Panc1 (cell line): ENCODE data around the gene STARD8.

Experiments used
- CTCF ChIP-seq: fragments of 450-650 bp; IDR thresholded peaks from 2 replicates; pipeline ENCODE4 v1.5.1; 2017; ENCODE audit warnings: mild to moderate bottlenecking
- POLR2AphosphoS5 ChIP-seq: IDR thresholded peaks from 2 replicates; pipeline ENCODE4 v1.6.1; 2012; ENCODE audit warnings: mild to moderate bottlenecking, low read depth, low read length, moderate library complexity
- REST ChIP-seq, 2 experiments: IDR thresholded peaks; 2 replicates each; pipeline ENCODE4 v1.6.1; 2011 to 2012; ENCODE audit warnings: low read depth in 2 of 2, control low read depth in 1 of 2, low read length in 1 of 2, mild to moderate bottlenecking in 1 of 2, moderate library complexity in 1 of 2; ENCODE audit not compliant: insufficient read depth in 1 of 2
- TCF7L2 ChIP-seq: IDR thresholded peaks from 2 replicates; pipeline ENCODE4 v1.6.1; 2011; ENCODE audit warnings: mild to moderate bottlenecking, low read depth, low read length, inconsistent platforms

GRCh38 chrX:68750316-68750715 is 102.8 kb downstream of the STARD8 start:
- TF ChIP-seq CTCF (no peak), POLR2AphosphoS5 (no peak), REST (IDR thresholded peaks at IDR 0.05; ENCODE audit: insufficient read depth in 1 of 2, low read depth in 2 of 2, low read length in 1 of 2) (no peak), TCF7L2 (no peak)
